Fibroblast of pulmonary artery (primary cell): ENCODE data around the gene PDE1C.

ENCODE experiments used
- DNase-seq: peaks from one replicate; pipeline ENCODE4 v3.0.0-alpha.2; 2010; ENCODE audit warnings: low read depth
- H3K4me3 ChIP-seq: replicated peaks from 2 replicates; pipeline ENCODE4 v1.5.1; 2011; ENCODE audit warnings: low read depth, mild to moderate bottlenecking, control low read depth, low read length, moderate library complexity
- TF ChIP-seq, protein P1 (sequence below): IDR thresholded peaks from 2 replicates; pipeline ENCODE4 v1.5.1; 2011; ENCODE audit warnings: mild to moderate bottlenecking, control low read depth, low read length, inconsistent platforms; ENCODE audit errors: missing control alignments

The PDE1C gene

DNA sequence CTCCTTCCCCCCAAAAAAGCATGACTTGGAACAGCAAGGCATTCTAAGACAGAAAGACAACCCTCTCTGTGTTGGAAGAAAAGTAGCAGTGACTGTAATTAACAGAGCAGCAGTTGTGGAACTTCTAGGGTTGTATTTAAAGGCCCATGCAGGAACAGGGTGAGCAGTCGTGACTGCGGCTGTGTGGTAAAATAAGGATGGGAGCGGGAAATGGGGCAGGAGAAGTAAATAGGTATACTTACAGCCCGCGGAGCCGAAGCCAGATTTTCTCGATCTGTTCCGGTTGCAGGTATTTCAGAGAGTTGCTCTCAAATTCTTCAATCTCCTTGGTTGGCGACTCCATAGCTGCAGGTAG, 179 bp downstream of the PDE1C start:
- H3K4me3 ChIP-seq: no peak overlapping the region
- TF ChIP-seq, protein P1, sequence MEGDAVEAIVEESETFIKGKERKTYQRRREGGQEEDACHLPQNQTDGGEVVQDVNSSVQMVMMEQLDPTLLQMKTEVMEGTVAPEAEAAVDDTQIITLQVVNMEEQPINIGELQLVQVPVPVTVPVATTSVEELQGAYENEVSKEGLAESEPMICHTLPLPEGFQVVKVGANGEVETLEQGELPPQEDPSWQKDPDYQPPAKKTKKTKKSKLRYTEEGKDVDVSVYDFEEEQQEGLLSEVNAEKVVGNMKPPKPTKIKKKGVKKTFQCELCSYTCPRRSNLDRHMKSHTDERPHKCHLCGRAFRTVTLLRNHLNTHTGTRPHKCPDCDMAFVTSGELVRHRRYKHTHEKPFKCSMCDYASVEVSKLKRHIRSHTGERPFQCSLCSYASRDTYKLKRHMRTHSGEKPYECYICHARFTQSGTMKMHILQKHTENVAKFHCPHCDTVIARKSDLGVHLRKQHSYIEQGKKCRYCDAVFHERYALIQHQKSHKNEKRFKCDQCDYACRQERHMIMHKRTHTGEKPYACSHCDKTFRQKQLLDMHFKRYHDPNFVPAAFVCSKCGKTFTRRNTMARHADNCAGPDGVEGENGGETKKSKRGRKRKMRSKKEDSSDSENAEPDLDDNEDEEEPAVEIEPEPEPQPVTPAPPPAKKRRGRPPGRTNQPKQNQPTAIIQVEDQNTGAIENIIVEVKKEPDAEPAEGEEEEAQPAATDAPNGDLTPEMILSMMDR: no peak
- DNase-seq: no peak

DNA sequence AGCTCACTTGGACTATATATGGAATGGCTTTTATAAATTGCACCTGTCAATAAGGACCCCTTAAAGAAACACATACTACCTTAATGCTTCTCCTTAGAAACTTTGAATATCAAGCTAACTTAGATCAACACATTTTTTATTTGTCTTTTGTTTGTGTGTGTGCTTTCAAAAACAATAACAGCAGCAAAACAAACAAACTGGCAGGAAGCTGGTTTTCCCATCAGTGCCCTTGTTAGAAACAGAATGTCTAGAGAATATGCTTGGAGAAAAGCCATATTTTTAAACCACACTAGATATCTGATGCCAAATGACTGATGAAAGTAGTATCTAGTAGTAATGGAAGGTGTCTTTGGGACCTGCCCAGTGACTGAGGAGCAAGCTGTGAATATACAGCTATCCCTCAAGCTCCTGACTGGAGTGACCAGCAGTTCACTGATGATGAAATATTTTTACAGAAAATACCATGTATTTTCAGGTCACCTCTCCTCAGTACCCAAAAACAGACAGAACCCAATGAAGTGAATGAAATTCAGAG, 1.0 kb downstream of the PDE1C start:
- H3K4me3 ChIP-seq: no peak overlapping the region
- TF ChIP-seq, protein P1: no peak
- no peak for DNase-seq

DNA sequence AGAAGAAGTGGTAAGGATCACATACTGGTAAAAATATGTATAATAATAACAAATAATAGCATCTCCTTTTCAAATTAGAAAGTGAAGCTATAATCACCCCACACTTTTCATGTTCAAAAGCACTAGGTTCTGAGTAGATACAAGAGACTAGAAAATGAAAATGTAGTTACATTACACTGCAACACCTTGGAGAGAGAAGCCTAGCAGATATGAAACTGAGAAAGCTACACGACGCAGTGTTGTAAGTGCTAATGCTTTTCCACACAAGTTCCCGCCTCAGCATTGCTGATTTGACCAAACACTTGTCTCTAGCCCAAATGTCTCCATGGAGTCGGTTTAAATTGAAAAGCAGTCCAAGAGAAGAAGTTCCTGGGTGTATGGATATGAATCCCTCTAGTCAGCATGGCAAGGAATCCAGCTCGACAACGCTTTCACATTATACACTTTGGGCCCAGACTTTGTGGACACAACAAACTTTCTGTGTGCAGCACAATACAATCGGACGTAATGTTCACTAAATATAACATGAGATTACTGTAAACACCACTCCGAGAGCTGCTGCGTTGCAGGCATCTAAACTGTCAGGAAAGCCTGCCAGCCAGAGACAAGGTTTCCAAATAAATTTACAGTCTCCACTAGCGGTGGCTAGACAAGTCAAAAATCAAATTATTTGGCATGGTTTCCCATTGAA, 1.7 kb downstream of the PDE1C start:
- H3K4me3 ChIP-seq: no peak overlapping the region
- DNase-seq: no peak
- TF ChIP-seq, protein P1: no peak

DNA sequence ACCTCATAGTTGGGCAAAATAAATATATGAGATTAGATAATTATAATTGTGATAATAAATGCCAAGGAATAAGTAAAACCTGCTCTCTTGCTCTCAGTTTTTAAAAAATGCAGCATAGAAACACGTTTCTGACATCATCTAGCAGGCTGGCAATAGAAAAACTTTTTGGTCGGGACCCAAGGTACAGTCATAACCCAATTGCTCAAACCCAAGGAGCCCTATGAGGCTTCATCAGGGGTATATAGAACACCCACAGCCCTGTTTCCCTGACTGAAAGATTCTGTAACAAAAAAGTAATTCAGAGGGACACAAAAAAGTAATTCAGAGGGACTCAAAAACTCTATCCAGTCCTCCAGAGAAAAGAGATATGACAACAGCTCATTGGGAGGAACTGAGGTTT, 3.8 kb downstream of the PDE1C start:
- TF ChIP-seq, protein P1: no peak
- no peak for DNase-seq
- no peak overlapping the region for H3K4me3 ChIP-seq

GRCh38 chr7:32063614-32064013, 6.6 kb downstream of the PDE1C start:
- DNase-seq: no peak
- no peak overlapping the region for H3K4me3 ChIP-seq
- TF ChIP-seq, protein P1: no peak

- peak; percentile 10 for DNase-seq
Observed at GRCh38 chr7:32062150-32062549, 8.1 kb downstream of the PDE1C start.

More at GRCh38 chr7:32062150-32062549, 8.1 kb downstream of the PDE1C start:
- TF ChIP-seq, protein P1: peak; percentile 33
- no peak overlapping the region for H3K4me3 ChIP-seq
